ENCODE results near the gene MRPL43. TPM values are rescaled to one million over a fixed set of nuclear protein-coding genes. Genes with fewer than 3 reads are reported as not detected.

The MRPL43 gene
- total and polyA plus RNA-seq, 2 donors (not counting 3 experiments of a cell fraction or from before 2014, with no cell fraction given) = 75.0 to 144 TPM

DNA sequence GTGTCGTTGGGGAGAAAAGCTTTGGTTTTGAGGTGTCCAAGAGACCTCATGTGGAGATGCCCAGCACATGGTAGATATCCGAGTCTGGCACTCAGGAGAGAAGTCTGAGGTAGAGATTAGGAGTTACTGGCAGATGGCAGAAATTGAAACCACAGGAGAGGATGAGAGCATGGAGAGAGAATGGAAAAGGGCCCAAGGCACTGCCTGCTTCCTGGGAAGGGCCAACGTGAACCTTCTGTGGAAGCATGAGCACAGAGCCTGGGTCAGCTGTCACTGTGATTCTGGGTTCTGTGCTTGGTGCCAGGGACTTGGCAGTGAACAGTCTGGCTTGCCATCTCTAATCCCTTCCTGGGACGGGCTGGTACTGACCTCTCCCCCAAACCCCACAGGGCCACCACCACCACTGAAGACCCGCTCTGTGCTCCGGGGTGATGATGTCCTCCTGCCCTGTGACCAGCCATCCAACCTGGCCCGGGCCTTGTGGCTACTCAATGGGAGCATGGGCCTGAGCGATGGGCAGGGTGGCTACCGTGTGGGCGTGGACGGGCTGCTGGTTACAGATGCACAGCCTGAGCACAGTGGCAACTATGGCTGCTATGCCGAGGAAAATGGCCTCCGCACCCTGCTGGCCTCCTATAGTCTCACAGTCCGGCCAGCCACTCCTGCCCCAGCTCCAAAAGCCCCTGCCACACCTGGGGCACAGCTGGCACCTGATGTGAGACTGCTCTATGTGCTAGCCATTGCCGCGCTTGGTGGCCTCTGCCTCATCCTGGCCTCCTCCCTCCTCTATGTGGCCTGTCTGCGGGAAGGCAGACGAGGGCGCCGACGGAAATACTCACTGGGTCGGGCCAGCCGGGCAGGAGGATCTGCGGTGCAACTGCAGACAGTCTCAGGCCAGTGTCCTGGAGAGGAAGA is 4.1 kb downstream of the MRPL43 start:
- Histone ChIP-seq H3K27ac (ENCODE audit: insufficient read depth, low read depth, low read length) (no peak overlapping the region), H3K36me3 (ENCODE audit: control insufficient read depth in 2 of 2, extremely low read depth in 1 of 2, insufficient read depth in 2 of 2, low read length in 2 of 2) (peaks cover 0 to 13% of the 10 kb centered on the region in 2 experiments), H4K20me1 (replicated peaks; ENCODE audit: control insufficient read depth, extremely low read depth, insufficient read depth, low read length) (no peaks in the 10 kb centered on the region), H3K27me3 (ENCODE audit: control insufficient read depth in 2 of 2, insufficient read depth in 2 of 2, low read length in 2 of 2) (no peaks in the 10 kb centered on the region), H3K9me1 (replicated peaks; ENCODE audit: control insufficient read depth, extremely low read depth, insufficient read depth, low read length) (no peaks in the 10 kb centered on the region), H3K9ac (replicated peaks; ENCODE audit: extremely low read depth, insufficient read depth, low read length) (no peak overlapping the region), H3K9me3 (replicated peaks; ENCODE audit: control insufficient read depth, insufficient read depth, low read length) (no peaks in the 10 kb centered on the region), H3K4me1 (ENCODE audit: control insufficient read depth, extremely low read depth, insufficient read depth, low read length) (peaks cover 10% of the 10 kb centered on the region), H3K79me2 (ENCODE audit: control insufficient read depth, insufficient read depth, low read length) (peaks cover 8% of the 10 kb centered on the region), H3K4me2 (ENCODE audit: insufficient read depth, low read length) (no peak overlapping the region), H3K4me3 (replicated peaks in 1 of 3; ENCODE audit: insufficient read depth in 1 of 3, low read depth in 1 of 3, low read length in 3 of 3) (no peak overlapping the region), H2AFZ (ENCODE audit: low read depth, low read length) (no peak overlapping the region)
- BruUV-seq (replicated peaks) = no TSS peak
- FAIRE-seq = no peak
- dilution Hi-C loops (cut with MboI; ENCODE audit: extremely low pct_ligation_motif_present, low sequenced_read_pairs) = no loop called here
- TF ChIP-seq EZH2 (IDR thresholded peaks at IDR 0.05; ENCODE audit: borderline replicate concordance, low read depth, low read length, severe bottlenecking) (no peak), POLR2A (IDR thresholded peaks at IDR 0.05; ENCODE audit: low read depth, low read length) (no peak), POLR2AphosphoS5 (IDR thresholded peaks at IDR 0.05; ENCODE audit: insufficient read depth, low read depth, low read length) (no peak), FOS (IDR thresholded peaks at IDR 0.05; ENCODE audit: borderline replicate concordance, insufficient read depth, low read length) (no peak)
- no peak for DNase-seq (ENCODE audit: low read depth, low spot score)
- POLR2A ChIA-PET = no interaction called here
- CTCF ChIA-PET = interaction anchor here (0.6 to 0.9 kb wide), 2 partner anchors 31 to 47 kb away, joined by 3 read pairs; partner anchors contain the start of gene PDZD7
- intact Hi-C loops (cut with micrococcal nuclease) = no loop called here

DNA sequence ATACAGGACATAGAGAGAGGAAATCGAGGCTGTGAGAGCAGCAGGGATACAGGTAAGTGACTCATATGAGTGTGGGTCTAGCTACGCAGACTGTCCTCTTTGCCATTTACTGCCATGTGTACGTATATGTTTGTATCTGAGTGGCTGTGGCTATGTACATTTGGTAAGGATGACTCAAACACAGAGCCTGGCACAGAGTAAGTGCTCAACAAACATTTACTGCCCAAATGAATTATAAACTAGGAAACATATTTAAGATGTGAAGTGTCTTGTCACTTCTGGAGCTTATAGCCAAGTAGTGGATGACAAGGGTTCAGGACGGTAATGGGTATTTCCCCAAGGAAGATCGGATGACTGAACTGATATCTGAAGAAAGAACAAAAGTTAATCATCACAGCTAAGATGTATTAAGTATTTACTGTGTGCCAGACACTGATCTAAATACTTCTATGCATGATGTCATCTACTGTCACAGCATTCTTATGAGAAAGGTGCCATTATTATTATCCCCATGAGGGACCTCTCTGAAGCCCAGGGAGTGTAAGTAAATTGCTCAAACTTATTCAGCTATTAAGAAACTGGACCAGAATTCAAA is 6.0 kb downstream of the MRPL43 start:
- H3K9me3 ChIP-seq (replicated peaks; ENCODE audit: control insufficient read depth, insufficient read depth, low read length) = no peaks in the 10 kb centered on the region
- dilution Hi-C loops (cut with MboI; ENCODE audit: extremely low pct_ligation_motif_present, low sequenced_read_pairs) (no loop called here), intact Hi-C loops (cut with micrococcal nuclease) (no loop called here)
- no peak overlapping the region for H3K27ac ChIP-seq (ENCODE audit: insufficient read depth, low read depth, low read length)
- no peak overlapping the region for H2AFZ ChIP-seq (ENCODE audit: low read depth, low read length)
- ChIA-PET CTCF (interaction anchor here (1.1 to 1.4 kb wide), 2 partner anchors 30 to 34 kb away, joined by 4 read pairs; no protein-coding TSS in a partner anchor), POLR2A (no interaction called here)
- no peak overlapping the region for H3K4me2 ChIP-seq (ENCODE audit: insufficient read depth, low read length)
- H3K36me3 ChIP-seq (ENCODE audit: control insufficient read depth in 2 of 2, extremely low read depth in 1 of 2, insufficient read depth in 2 of 2, low read length in 2 of 2) = peaks cover 0 to 13% of the 10 kb centered on the region in 2 experiments
- no peaks in the 10 kb centered on the region for H3K27me3 ChIP-seq (ENCODE audit: control insufficient read depth in 2 of 2, insufficient read depth in 2 of 2, low read length in 2 of 2)
- no peaks in the 10 kb centered on the region for H3K79me2 ChIP-seq (ENCODE audit: control insufficient read depth, insufficient read depth, low read length)
- BruUV-seq (replicated peaks) = no TSS peak
- no peaks in the 10 kb centered on the region for H3K9me1 ChIP-seq (replicated peaks; ENCODE audit: control insufficient read depth, extremely low read depth, insufficient read depth, low read length)
- DNase-seq (ENCODE audit: low read depth, low spot score) (no peak), FAIRE-seq (no peak)
- no peak overlapping the region for H3K9ac ChIP-seq (replicated peaks; ENCODE audit: extremely low read depth, insufficient read depth, low read length)
- H4K20me1 ChIP-seq (replicated peaks; ENCODE audit: control insufficient read depth, extremely low read depth, insufficient read depth, low read length) = no peaks in the 10 kb centered on the region
- TF ChIP-seq, protein P1, sequence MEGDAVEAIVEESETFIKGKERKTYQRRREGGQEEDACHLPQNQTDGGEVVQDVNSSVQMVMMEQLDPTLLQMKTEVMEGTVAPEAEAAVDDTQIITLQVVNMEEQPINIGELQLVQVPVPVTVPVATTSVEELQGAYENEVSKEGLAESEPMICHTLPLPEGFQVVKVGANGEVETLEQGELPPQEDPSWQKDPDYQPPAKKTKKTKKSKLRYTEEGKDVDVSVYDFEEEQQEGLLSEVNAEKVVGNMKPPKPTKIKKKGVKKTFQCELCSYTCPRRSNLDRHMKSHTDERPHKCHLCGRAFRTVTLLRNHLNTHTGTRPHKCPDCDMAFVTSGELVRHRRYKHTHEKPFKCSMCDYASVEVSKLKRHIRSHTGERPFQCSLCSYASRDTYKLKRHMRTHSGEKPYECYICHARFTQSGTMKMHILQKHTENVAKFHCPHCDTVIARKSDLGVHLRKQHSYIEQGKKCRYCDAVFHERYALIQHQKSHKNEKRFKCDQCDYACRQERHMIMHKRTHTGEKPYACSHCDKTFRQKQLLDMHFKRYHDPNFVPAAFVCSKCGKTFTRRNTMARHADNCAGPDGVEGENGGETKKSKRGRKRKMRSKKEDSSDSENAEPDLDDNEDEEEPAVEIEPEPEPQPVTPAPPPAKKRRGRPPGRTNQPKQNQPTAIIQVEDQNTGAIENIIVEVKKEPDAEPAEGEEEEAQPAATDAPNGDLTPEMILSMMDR (IDR thresholded peaks at IDR 0.05; ENCODE audit: extremely low read depth in 1 of 2, insufficient read depth in 1 of 2, low read depth in 1 of 2, low read length in 2 of 2) = no peak
- TF ChIP-seq, protein P2, sequence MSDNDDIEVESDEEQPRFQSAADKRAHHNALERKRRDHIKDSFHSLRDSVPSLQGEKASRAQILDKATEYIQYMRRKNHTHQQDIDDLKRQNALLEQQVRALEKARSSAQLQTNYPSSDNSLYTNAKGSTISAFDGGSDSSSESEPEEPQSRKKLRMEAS (IDR thresholded peaks at IDR 0.05; ENCODE audit: insufficient read depth, insufficient read length) = no peak
- no peak for TF ChIP-seq FOS (IDR thresholded peaks at IDR 0.05; ENCODE audit: borderline replicate concordance, insufficient read depth, low read length)
- no peak for TF ChIP-seq EZH2 (IDR thresholded peaks at IDR 0.05; ENCODE audit: borderline replicate concordance, low read depth, low read length, severe bottlenecking)
- no peak for TF ChIP-seq POLR2AphosphoS5 (IDR thresholded peaks at IDR 0.05; ENCODE audit: insufficient read depth, low read depth, low read length)
- no peak for TF ChIP-seq POLR2A (IDR thresholded peaks at IDR 0.05; ENCODE audit: low read depth, low read length)
- TF ChIP-seq MYC (IDR thresholded peaks at IDR 0.05; ENCODE audit: low read depth, low read length) = no peak
- no peak for TF ChIP-seq JUN (IDR thresholded peaks at IDR 0.05; ENCODE audit: borderline replicate concordance, insufficient read depth, insufficient read length, low read depth)
- no peak for TF ChIP-seq GATA2 (IDR thresholded peaks at IDR 0.05; ENCODE audit: insufficient read depth, insufficient read length, low read depth, low read length)
- H3K4me3 ChIP-seq (replicated peaks in 1 of 3; ENCODE audit: insufficient read depth in 1 of 3, low read depth in 1 of 3, low read length in 3 of 3) = no peak overlapping the region
- peaks cover 2% of the 10 kb centered on the region for H3K4me1 ChIP-seq (ENCODE audit: control insufficient read depth, extremely low read depth, insufficient read depth, low read length)
